GM18526 (cell line): ENCODE data around the gene ERBB4.

Source experiments
- POLR2A ChIP-seq: IDR thresholded peaks from 3 replicates; pipeline ENCODE4 v1.6.1; 2011; ENCODE audit not compliant: insufficient read length; ENCODE audit errors: extremely low read depth

ERBB4 gene

GRCh38 chr2:212538305-212539071 lies at the start of gene ERBB4:
Gene ERBB4 (minus strand): TSS chr2:212538802. CDS start chr2:212538530, 272 bp downstream.
- no peak for TF ChIP-seq POLR2A

GRCh38 chr2:212580117-212580516 lies 41.5 kb upstream of the ERBB4 start:
- no peak for TF ChIP-seq POLR2A

- TF ChIP-seq POLR2A = no peak
Measured at GRCh38 chr2:212556296-212556695, 17.7 kb upstream of the ERBB4 start.

- no peak for TF ChIP-seq POLR2A
Measured at GRCh38 chr2:212554233-212554632, 15.6 kb upstream of the ERBB4 start.

- TF ChIP-seq POLR2A = no peak
Measured at GRCh38 chr2:212549941-212550340, 11.3 kb upstream of the ERBB4 start.

GRCh38 chr2:212549463-212549862 lies 10.9 kb upstream of the ERBB4 start:
- no peak for TF ChIP-seq POLR2A

- no peak for TF ChIP-seq POLR2A
Measured at GRCh38 chr2:212548455-212548819, 9.8 kb upstream of the ERBB4 start.

- no peak for TF ChIP-seq POLR2A
Measured at GRCh38 chr2:212547716-212548454, 9.3 kb upstream of the ERBB4 start.

- TF ChIP-seq POLR2A = no peak
Measured at GRCh38 chr2:212546669-212547068, 8.1 kb upstream of the ERBB4 start.

- TF ChIP-seq POLR2A = no peak
Measured at GRCh38 chr2:212540341-212540740, 1.7 kb upstream of the ERBB4 start.

- TF ChIP-seq POLR2A = no peak
Measured at GRCh38 chr2:212539072-212539880, 674 bp upstream of the ERBB4 start.

GRCh38 chr2:212537726-212538304 lies 787 bp downstream of the ERBB4 start:
- TF ChIP-seq POLR2A = no peak

- TF ChIP-seq POLR2A = no peak
Measured at GRCh38 chr2:212536817-212537725, 1.5 kb downstream of the ERBB4 start.
